GM12892 (cell line): ENCODE measurements around the gene TSPAN14.

Experiments
- DNase-seq: peaks from one replicate; pipeline ENCODE4 v3.0.0; 2011; ENCODE audit not compliant: insufficient read length
- FAIRE-seq: peaks from 2 replicates; lab custom pipeline; 2011; peaks lifted over from hg19 to GRCh38; lab: Jason Lieb, UNC
- POLR2A ChIP-seq: IDR thresholded peaks from 2 replicates; pipeline ENCODE4 v1.6.1; 2011; ENCODE audit warnings: low read depth, low read length, control low read depth
- POLR2AphosphoS5 ChIP-seq: IDR thresholded peaks from 2 replicates; pipeline ENCODE4 v1.6.1; 2011; ENCODE audit warnings: low read depth, low read length, control low read depth
- TAF1 ChIP-seq: IDR thresholded peaks from 2 replicates; pipeline ENCODE4 v1.6.1; 2011; ENCODE audit warnings: low read depth, mild to moderate bottlenecking, control low read depth, low read length, borderline replicate concordance

The TSPAN14 gene

GRCh38 chr10:80460399-80461207 lies 6.5 kb downstream of the TSPAN14 start:
- DNase-seq = no peak
- no peak for TF ChIP-seq TAF1
- TF ChIP-seq POLR2AphosphoS5 = no peak
- TF ChIP-seq POLR2A = no peak
- FAIRE-seq = no peak

DNA sequence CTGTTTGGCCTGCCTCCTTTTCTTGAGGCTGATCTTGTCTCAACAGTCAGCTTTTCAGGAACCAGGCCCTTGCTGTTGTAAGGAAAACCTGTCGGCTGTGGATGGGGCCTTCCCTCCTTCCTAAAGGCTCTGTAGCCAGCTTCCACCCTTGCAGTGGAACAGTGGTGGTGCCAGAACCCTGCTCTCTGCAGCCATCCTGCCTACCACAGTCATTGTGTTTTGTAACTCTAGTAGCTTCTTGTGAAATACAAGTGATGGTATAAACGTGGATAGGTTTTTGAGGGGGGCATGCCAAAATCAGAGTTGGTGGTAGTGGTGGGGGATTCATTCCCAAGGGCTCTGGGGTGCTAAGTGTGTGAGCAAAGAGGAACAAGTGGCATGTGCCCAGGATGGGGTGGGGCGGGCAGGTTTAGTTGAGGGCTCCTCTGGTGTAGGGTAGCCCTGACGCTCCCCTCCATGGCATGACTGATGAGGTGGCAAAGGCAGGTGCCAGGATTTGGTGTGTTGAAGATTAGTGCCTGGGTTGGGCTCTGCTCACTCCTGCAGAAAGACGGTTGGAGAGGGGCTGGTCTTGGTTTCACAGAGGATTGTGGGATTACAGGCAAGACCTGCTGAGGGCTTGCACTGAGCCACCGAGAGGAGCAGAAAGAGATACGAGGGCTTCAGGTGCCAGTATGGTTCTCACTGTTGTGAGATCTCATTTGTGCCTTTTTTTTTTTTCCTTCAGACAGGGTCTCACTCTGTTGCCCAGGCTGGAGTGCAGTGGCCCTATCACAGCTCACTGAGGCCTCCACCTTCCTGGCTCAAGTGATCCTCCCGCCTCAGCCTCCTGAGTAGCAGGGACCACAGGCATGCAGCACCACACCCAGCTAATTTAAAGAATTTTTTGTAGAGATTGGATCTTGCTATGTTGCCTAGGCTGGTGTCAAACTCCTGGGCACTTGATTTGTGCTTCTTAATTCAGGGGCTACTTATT lies 7.4 kb downstream of the TSPAN14 start:
- DNase-seq (no peak), FAIRE-seq (no peak)
- no peak for TF ChIP-seq POLR2A
- no peak for TF ChIP-seq POLR2AphosphoS5
- no peak for TF ChIP-seq TAF1

DNA sequence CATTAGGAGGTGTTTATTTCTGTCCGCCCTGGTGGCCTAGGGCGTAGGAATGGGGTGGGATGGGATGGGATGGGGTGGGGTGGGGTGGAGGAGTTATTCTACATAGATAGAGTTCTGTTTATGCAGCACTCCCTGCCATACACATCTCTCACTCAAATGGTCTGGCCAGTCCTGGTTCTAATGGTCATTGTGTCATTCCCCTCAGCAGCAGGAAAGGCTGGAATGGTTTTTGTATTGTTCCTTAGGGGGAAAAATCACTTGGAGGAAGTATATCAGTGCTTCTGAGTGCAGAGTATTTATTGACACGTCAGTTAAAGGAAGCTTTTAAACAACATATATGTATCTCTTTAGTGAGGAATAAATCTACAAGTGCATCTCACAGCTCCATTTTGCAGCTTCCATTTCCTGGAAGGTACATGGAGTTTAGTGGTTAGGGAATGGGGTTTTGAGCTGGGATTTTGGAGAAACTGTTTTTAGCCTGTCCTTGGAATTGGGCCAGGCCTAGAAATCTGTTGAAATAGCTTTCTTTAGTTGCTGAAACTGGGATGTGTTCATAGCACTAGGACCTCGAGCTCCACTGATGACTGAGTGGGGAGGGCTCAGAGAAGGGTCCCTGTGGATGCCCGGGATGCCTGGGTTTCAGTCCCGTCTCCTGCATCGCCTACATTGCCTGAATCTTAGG lies 8.3 kb downstream of the TSPAN14 start:
- DNase-seq (no peak), FAIRE-seq (no peak)

GRCh38 chr10:80462981-80463741 lies 9.1 kb downstream of the TSPAN14 start:
- TF ChIP-seq TAF1 (no peak), POLR2A (no peak), POLR2AphosphoS5 (no peak)
- FAIRE-seq = no peak
- DNase-seq = no peak

More for the DNA sequence above, 8.3 kb downstream of the TSPAN14 start:
- TF ChIP-seq TAF1 (no peak), POLR2AphosphoS5 (no peak), POLR2A (no peak)

- DNase-seq = no peak
- no peak for FAIRE-seq
- no peak for TF ChIP-seq POLR2A
- no peak for TF ChIP-seq TAF1
- no peak for TF ChIP-seq POLR2AphosphoS5
Measured at GRCh38 chr10:80463868-80464267, 9.8 kb downstream of the TSPAN14 start.

GRCh38 chr10:80464557-80465450 lies 10.7 kb downstream of the TSPAN14 start:
- DNase-seq = no peak
- no peak for FAIRE-seq

GRCh38 chr10:80465451-80465835 lies 11.3 kb downstream of the TSPAN14 start:
- FAIRE-seq = no peak
- no peak for DNase-seq
- no peak for TF ChIP-seq POLR2AphosphoS5
- TF ChIP-seq TAF1 = no peak
- TF ChIP-seq POLR2A = no peak

More at GRCh38 chr10:80464557-80465450, 10.7 kb downstream of the TSPAN14 start:
- TF ChIP-seq POLR2A (no peak), POLR2AphosphoS5 (no peak), TAF1 (no peak)

GRCh38 chr10:80465839-80466590 lies 11.9 kb downstream of the TSPAN14 start:
- no peak for TF ChIP-seq TAF1
- TF ChIP-seq POLR2A = no peak
- TF ChIP-seq POLR2AphosphoS5 = no peak
- DNase-seq (no peak), FAIRE-seq (no peak)
